HG03108 (cell line): ENCODE results near the gene EIF4G1.

Experiments
- ATAC-seq: cut with Tn5 transposase; IDR thresholded peaks from one replicate; pipeline ENCODE4 v1.9.1; 2021; ENCODE audit warnings: moderate library complexity; ENCODE audit not compliant: unreplicated experiment

Gene EIF4G1

DNA sequence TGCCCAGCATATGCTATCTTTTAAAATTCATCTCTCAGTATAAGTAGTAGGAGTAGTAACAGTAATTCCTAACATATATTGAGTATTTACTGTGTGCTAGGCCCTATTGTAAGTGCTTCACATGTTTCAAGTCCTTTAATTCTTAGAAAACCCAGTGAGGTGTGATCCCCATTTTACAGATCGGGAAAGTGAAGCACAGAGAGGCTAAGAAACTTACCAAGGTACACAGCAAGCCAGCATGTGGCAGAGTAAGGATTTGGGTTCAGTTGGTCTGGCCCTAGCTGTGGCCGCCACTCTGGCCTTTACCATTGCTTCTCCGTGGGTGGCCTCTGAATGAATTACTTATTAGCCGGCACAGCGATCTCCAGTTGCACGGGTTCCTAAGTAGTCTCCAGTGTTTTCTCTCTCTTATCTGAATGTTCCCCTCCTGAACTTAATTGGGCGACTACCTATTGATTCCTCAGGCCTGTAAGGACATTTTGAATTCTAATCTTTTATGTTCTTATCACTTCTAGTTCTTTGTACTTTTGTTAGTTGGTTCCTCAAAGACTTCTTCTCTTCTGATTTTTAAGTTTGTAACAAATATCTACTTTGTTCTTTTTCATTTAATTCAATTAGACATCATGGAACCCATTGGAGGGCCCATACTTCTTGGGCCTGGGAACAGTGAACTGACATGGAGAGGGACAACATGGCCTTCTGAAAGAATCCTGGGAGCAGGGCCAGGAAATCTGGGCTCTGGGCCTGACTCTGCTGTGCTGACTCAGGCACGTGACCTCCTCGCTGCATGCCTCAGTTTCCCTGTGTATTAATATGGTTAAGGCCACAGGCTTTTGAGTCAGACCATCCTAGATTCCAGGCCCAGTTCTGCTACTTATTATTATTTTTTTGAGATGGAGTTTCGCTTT is 35.4 kb downstream of the EIF4G1 start:
- ATAC-seq = no peak

- no peak for ATAC-seq
Measured at GRCh38 chr3:184350618-184351017, 36.2 kb downstream of the EIF4G1 start.

DNA sequence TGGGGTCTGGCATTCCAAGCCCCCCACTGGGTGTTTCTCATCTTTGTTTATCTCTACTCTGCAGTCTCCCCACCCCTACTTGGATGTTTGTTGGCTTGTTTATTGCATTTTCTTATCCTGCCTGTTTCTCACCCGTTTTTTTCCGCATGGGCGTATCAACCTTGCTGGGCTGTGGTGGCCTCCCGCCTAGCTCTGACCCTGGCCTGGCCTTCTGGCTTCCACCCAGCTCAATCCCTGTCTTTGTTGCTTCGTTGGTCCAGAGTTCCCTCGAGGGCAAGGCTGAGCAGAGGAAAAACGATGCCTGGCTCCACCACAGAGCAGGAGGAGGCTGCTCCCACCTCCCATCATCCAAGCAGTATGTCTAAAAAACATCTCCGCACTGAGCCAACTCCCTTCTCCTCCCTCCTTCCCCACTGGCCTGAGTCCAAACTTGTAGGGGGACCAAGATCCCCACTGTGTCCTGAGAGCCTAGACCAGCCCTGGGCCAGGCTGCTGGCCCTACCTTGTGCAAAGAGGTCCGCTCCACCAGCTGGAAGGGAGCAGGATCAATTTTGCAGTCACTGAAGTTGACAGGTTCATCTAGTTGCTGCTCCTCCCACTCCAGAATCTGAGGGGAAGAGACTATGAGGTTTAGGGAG is 37.2 kb downstream of the EIF4G1 start:
- ATAC-seq = no peak

DNA sequence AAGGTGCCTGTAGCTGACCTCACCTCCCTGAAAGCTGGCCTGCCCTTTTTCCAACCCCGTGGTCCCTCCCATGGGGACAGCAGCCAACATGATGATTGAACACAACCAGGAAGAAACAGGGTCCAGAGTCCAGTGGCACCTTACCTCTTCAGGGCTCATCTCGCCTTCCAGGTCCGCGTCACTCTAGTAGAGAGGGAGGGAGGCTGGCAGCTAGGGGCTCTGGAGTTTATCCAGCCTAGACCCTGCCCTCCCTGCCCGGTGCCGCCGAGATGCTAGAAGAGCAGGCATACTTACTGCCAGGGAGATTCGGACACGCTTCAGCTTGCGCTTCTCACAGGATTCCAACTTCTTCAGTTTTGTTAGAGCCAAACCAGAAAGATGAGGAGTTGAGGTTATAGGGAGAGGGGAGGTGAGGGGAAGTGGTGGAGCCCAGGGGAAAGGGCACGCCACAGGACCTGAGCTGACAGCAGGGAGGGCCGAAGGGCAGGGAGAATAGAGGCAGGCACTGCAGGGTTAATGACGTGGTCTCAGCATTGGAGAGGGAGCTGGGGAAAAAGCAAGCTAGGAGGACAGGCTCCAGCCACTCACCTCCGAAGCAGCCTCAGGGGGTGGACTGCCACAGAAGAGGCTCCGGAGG is 37.9 kb downstream of the EIF4G1 start:
- no peak for ATAC-seq

DNA sequence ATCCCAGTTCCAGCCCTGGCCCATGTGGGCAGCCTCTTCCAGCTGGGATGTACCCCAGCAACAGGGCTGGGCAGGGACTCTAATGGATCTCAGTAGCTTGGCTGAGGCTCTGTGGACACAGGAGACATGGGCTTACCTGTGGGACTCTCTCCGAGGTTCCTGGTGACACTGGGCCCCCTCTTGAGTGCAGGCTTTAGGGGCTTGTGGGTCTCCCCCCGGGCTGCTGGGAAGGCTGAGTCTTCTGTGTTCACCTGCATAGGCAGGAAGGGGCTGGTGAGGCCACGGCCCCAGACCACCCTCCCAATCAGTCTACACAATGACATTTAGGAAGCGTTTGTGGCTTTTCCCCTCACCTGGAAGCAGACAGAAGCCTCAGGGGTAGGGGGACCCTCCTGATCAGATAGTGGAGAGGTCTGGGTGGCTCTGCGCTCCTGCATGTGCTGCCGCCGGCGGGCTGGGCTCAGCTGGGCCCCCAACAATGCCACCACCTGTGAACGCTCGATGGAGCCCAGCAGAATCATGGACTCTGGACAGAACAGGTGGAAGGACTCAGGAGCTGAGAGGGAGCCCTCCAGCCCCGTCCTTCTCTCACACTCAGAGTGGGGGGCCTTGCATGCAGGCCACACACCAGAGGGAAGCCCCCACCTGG is 38.6 kb downstream of the EIF4G1 start:
- ATAC-seq = no peak

GRCh38 chr3:184353546-184353941 is 39.1 kb downstream of the EIF4G1 start:
- no peak for ATAC-seq

DNA sequence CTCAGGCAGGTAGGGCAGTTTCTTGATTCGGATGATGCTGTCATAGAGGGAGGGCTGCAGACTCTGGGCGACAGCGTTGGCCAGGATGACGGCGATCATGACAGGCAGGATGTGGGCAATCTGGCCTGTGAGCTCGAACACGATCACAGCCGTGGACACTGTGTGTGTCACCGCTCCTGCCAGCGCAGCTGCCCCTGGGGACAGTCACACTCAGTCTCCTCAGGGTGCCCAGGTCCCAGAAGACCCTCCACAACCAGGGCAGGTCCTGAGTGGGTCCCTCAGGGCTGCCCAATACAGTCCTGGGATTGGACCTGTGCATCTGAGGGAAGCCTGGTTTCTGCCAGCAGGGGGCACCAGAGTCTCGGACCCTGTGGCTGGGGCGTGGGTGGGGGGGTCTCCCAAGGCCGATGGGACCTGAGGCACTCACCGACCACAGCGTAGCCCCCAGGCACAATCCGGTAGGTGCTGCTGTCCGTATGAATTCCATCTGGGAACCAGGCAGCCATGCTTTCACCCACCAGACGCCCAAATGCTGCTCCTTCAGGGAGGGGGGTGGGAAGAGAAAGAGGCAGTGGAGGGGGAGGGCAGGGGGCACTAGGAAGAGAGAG is 39.8 kb downstream of the EIF4G1 start:
- no peak for ATAC-seq

DNA sequence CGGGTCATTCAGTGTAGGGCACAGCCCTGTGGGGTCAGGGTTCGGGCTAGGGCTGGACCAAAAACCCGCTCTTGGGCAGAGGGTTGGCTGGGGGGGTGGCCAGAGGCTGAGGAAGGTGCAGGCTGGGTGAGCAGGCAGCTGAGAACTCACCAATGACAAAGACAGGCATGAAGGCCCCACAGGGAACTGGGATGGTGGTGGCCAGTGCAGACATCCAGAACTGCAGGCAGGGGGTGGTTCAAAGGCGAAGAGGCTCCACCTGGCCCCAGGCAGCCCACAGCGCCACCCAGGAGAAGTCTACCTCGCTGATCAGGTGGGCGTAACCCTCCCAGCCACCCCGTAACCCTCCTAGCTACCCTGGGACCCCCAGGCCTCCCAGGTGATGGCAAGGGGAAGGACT is 40.3 kb downstream of the EIF4G1 start:
- no peak for ATAC-seq

DNA sequence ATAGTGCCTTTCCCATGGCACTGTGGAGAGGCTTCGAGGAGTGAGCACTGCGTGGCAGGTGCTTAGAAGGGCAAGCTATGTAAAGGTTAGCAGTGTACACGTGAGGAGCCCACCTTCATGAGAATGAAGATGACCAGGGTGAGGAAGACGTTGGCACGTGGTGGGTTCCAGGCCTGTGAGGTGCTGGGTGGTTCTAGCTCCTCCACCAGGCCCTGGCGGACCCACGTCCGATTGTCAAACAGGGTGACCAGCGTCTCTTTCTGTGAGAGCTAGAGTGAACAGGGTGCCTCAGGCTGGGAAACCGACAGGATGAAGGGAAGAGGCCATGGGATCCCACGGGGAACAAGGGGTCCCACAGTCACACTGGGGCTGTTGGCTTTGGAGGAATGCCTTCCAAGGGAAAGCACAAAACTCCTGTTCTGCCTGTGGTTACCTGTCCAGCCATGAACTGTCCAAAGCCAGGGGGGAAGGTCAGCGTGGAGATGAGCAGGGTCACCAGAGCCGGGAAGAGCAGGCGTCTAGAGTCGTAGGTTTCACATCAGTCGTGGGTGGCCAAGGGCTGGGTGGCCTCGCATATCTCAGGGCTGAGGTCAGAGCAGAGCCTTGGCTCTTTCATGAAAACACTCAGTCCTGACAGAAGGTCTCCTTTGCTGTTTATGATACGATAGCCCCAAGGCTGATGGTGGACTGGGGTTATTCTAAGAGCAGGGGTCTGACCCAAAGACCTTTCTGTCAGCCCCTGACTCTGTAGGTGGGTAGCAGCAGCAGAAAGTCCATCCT is 41.0 kb downstream of the EIF4G1 start:
- no peak for ATAC-seq

DNA sequence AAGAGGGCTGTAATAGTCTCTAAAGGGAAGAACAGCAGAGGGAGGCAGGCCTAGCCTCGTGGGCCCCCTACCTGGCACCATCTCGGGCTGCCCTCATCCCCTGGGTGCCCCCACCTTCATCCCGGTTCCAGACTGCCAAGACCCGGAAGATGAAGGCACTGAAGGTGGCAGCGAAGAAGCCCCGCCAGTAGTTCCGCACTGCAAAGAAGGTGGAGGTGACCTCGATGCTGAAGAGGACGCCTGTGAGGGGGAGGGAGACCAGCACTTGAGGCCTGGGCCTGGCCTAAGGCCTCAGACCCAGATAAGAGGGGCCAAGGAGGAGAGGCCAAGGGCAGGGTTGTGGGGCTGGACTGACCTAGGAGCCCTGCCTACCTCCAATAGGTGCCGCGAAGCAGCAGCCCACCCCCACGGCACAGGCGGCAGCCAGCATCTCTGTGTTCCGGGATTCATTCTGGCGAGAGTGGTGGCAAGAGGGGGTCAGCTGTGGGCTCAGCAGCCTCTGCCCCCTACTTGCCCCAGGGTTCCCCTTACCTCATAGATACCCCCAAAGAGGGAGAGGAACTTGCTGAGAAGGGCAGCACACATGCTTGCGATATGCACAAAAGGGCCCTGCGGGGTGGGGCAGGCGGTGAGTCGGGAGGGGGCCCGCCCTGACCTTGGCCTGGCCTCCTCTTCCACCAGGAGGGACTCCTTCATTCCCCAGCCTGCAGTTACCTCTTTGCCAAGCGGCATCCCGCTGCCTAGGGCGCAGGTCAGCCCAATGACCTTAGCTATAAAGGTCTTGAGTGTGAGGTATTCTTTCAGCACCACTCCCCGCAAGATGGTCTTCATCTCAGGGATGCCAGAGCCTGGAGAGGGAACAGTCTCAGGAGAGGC is 43.1 kb downstream of the EIF4G1 start:
- no peak for ATAC-seq

DNA sequence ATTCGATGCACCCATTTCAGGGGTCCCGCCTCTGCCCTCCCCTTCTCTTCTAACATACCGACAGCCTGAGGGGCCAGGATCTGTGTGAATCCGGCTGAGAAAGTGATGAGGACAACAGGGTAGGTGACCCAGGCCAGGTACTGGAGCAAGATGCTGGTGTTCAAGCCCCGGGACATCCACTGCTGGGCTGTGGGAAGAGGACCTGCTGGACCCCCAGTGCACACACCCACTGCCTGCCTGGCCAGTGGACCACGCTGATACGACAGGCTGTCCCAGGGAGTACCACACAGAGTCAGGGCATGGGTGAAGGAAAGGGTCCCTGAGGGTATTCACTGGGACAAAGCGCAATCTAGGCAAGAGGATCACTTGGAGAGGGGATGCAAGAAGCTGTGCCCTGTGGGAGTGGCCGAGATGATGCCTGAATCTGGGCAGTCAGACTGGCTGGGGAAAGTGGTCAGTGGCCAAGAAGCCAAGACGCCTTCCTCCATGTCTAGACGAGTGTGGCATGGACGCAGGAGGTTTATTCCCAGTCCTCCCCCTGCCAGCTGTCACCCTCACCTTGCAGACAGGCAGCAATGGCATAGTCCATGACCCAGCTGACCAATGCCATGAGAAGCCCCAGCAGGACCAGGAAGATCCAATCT is 43.8 kb downstream of the EIF4G1 start:
- ATAC-seq = no peak

GRCh38 chr3:184358921-184359350 is 44.5 kb downstream of the EIF4G1 start:
- no peak for ATAC-seq

DNA sequence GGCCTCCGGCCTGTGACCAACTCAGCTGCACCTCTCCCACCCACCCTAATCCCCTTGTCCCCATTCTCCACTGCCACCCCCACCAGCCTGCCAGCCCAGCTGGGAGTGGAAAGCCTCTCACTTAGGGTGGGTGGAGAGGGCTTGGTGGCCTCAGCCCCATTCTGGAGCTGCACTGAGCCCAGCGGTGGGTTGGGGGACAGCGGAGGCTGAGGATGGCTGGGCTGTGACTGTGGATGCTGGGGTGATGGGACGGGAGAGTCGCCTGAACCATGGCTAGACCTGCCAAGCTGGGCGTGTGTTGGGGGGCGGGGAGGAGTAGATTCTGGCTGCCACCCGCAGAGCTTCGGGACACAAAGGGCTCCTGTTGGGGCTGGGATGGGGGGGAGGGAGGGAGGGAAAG is 45.2 kb downstream of the EIF4G1 start:
- no peak for ATAC-seq

DNA sequence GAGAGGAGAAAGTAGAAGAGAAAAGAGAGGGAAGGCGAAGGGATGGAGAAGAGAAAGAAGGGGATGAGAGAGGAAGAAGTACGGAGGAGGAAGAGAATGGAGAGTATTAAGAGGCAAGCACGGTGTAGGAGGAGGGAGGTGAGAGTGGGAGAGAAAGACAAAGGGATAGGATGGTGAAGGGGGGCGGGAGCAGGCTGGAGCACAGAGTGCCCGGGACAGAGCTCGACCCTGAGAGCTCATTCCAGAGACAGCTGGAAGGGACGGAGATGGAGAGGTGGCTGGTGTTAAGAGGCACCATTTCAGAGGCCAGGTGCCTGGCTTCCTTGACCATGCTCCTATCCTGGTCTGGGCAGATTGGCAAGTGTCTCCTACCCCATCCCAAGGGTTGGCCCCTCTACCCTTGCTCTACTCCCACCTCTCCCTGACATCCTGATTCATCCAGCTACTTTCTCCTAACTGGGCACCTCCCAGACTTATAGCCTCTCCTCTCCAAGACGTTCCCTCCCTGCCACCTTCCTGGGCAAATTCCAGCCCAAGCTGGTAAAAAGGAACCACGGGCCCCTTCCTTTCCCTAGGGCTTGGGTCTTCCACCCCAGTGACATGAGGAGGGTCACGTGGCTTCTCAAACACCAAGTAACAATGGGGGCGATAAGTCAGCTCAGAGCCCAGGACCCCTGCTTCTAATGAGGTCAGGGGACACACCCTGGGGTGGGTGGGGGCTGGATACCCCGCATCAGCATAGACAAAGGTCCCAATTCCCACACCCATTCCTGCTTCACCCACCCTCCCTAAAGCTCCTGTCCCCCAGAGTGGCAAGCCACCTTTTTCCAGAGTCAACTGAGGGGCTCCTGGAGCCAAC is 45.9 kb downstream of the EIF4G1 start:
- no peak for ATAC-seq

GRCh38 chr3:184360929-184361531 is 46.6 kb downstream of the EIF4G1 start:
- ATAC-seq = no peak

DNA sequence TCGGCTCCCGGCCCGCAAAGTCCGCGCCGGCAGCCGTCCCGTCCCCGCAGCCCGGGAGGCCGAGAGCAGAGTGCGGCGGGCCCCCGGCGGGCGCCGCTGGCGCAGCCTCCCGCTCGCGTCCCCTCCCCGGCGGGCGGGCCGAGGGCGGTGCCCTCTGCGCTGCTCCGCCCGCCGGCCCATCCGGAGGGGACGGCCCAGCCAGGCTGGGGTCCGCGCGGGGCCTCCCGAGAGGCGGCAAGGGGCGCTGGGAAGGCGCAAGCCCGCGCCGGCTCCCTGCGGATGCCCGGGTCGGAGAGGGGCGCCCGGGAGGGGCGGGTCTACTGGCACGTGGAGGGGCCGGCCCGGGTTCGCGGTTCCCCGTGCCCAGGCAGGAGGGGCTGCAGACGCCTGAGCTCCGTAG is 47.1 kb downstream of the EIF4G1 start, which contains the start of the genes CLCN2 and POLR2H:
TSS of gene CLCN2 (minus strand) at position 74 of the 400 bp plus-strand sequence. CDS start 126 bp downstream, outside the sequence.
TSS of gene POLR2H (plus strand) at position 179 of the 400 bp plus-strand sequence. CDS start 1,783 bp downstream, outside the sequence.
- peak; percentile 43 for ATAC-seq
